Ovary (tissue), 9 donors: ENCODE data around the gene APBA2. TPM values are rescaled to one million over a fixed set of nuclear protein-coding genes. Genes with fewer than 3 reads are reported as not detected.

Source experiments
- DNase-seq, 5 donors: peaks; one replicate each; pipeline ENCODE4 v3.0.0-alpha.2; 2019 to 2020
- H3K27ac ChIP-seq, 2 donors: fragments of 200-600 bp; one replicate each; pipeline versions ENCODE4 v1.5.1 to v1.8.0; 2019 to 2022
- H3K27me3 ChIP-seq: fragments of 200-600 bp; one replicate; pipeline ENCODE4 v1.8.0; 2022
- H3K36me3 ChIP-seq: fragments of 200-600 bp; sonication (generic); one replicate; pipeline ENCODE4 v1.5.1; 2019
- H3K4me1 ChIP-seq: one replicate; pipeline ENCODE4 v1.8.1; 2013; ENCODE audit warnings: mild to moderate bottlenecking, moderate library complexity; ENCODE audit not compliant: insufficient read depth
- H3K4me3 ChIP-seq: fragments of 200-600 bp; sonication (generic); one replicate; pipeline ENCODE4 v1.5.1; 2017
- H3K9me3 ChIP-seq, 2 donors: fragments of 200-600 bp in 1 of 2; sonication (generic) in 1 of 2; one replicate each; pipeline versions ENCODE4 v1.5.1 to v1.8.1; 2013 to 2019; ENCODE audit warnings: mild to moderate bottlenecking in 1 of 2, moderate library complexity in 1 of 2
- CTCF ChIP-seq, 3 donors: fragments of 450-650 bp in 2 of 3; fragments of 200-600 bp in 1 of 3; IDR thresholded peaks; one replicate each; pipeline versions ENCODE4 v1.5.1 to v1.8.0; 2016 to 2022; ENCODE audit warnings: antibody characterized with exemption in 3 of 3, mild to moderate bottlenecking in 1 of 3
- EP300 ChIP-seq: sonication (generic); formaldehyde crosslinking; IDR thresholded peaks from one replicate; pipeline ENCODE4 v1.6.1; 2017; ENCODE audit warnings: antibody characterized with exemption
- POLR2A ChIP-seq: fragments of 450-650 bp; IDR thresholded peaks from one replicate; pipeline ENCODE4 v1.6.1; 2017; ENCODE audit warnings: antibody characterized with exemption, mild to moderate bottlenecking, moderate library complexity
- WGBS, 3 donors: extraction: QIAGEN DNeasy Blood & Tissue Kit in 1 of 3; methylation state at CpG; one replicate each; pipeline versions ENCODE4 v1.1.5 to v1.1.7; 2013 to 2017; 5-methylcytosine and 5-hydroxymethylcytosine counted together
- intact Hi-C, 4 donors: fragments of 100-400 bp; cut with DNase I; formaldehyde crosslinking; loops; one replicate each; pipeline versions ENCODE4 v1.11.0 to v1.15.1; 2022 to 2023
- polyA plus RNA-seq, 2 donors: library from polyadenylated mRNA; stranded (reverse); fragments of 200-250 nt in 1 of 2; fragments of 350-450 nt in 1 of 2; fragmentation: Illumina TruSeq in 1 of 2; extraction: RNeasy Lipid Tissue Mini Kit (QIAGEN cat#74804) in 1 of 2; gene quantifications; one replicate each; pipeline ENCODE4 v1.2.3, GENCODE V29; 2013 to 2014
- total RNA-seq, 7 donors: library from RNA; depleted of rRNA in 2 of 7; stranded (reverse); fragments of >200 nt in 2 of 7; fragmentation: NEBNext Ultra II Directional in 3 of 7; extraction: Animal tissue kit (Norgen Biotek cat#: 25700) in 3 of 7; gene quantifications; one replicate each; pipeline versions ENCODE4 v1.1.0 to v1.2.4, GENCODE V29; 2016 to 2023
- donor health status: DM: no; HTN: no; CAD: no; lungs with moderate emphysema.
- donor health status: DM: no; HTN: no; CAD: no.
- donor health status: Bipolar disorder and iron deficiency.
- donor health status: DM: yes; HTN: yes; CAD: no.
- donor health status: DM: no; HTN: no; CAD: no.
- donor health status: DM: yes; HTN: yes; CAD: no.

Gene APBA2
- total and polyA plus RNA-seq, 9 donors = 0.53 to 3.1 (median 1.4) TPM

- H3K27ac ChIP-seq = no peak overlapping the region
- H3K27me3 ChIP-seq = no peaks in the 10 kb centered on the region
- no peaks in the 10 kb centered on the region for H3K36me3 ChIP-seq
- TF ChIP-seq POLR2A = no peak
- no peak for TF ChIP-seq CTCF (IDR thresholded peaks at IDR 0.05)
- TF ChIP-seq EP300 = no peak
- intact Hi-C loops = no loop called here
- H3K4me1 ChIP-seq = no peaks in the 10 kb centered on the region
- 93 to 94% (median 93%) methylated on average over 10 of the region's 10 CpGs for WGBS, 3 donors
- no peak overlapping the region for H3K4me3 ChIP-seq
- no peak for DNase-seq
- H3K9me3 ChIP-seq = no peaks in the 10 kb centered on the region
Observed at GRCh38 chr15:29081781-29082180, 196.0 kb downstream of the APBA2 start.

- DNase-seq = no peak
- Histone ChIP-seq H3K4me3 (no peak overlapping the region), H3K27me3 (no peaks in the 10 kb centered on the region), H3K36me3 (no peaks in the 10 kb centered on the region), H3K4me1 (no peaks in the 10 kb centered on the region), H3K9me3 (no peaks in the 10 kb centered on the region), H3K27ac (no peak overlapping the region)
- 94 to 98% (median 97%) methylated on average over 4 of the region's 4 CpGs for WGBS, 3 donors
- no peak for TF ChIP-seq POLR2A
- no peak for TF ChIP-seq EP300
- no peak for TF ChIP-seq CTCF (IDR thresholded peaks at IDR 0.05)
- intact Hi-C loops = no loop called here
Observed at GRCh38 chr15:29083161-29083560, 197.4 kb downstream of the APBA2 start.

GRCh38 chr15:29083858-29084257 lies 198.1 kb downstream of the APBA2 start:
- H3K27me3 ChIP-seq = no peaks in the 10 kb centered on the region
- no peak overlapping the region for H3K27ac ChIP-seq
- intact Hi-C loops = no loop called here
- WGBS, 3 donors = 91 to 93% (median 92%) methylated on average over 2 of the region's 2 CpGs
- H3K4me1 ChIP-seq = no peaks in the 10 kb centered on the region
- H3K9me3 ChIP-seq = no peaks in the 10 kb centered on the region
- no peak for DNase-seq
- no peaks in the 10 kb centered on the region for H3K36me3 ChIP-seq
- TF ChIP-seq EP300 (no peak), CTCF (IDR thresholded peaks at IDR 0.05) (no peak), POLR2A (no peak)
- H3K4me3 ChIP-seq = no peak overlapping the region

GRCh38 chr15:29086001-29086400 lies 200.2 kb downstream of the APBA2 start:
- Histone ChIP-seq H3K9me3 (no peaks in the 10 kb centered on the region), H3K36me3 (no peaks in the 10 kb centered on the region), H3K4me3 (no peak overlapping the region), H3K27me3 (no peaks in the 10 kb centered on the region), H3K4me1 (no peaks in the 10 kb centered on the region), H3K27ac (no peak overlapping the region)
- no peak for DNase-seq
- no peak for TF ChIP-seq EP300
- no peak for TF ChIP-seq CTCF (IDR thresholded peaks at IDR 0.05)
- TF ChIP-seq POLR2A = no peak
- intact Hi-C loops = no loop called here
- WGBS, 3 donors = 50 to 65% (median 61%) methylated on average over 5 of the region's 5 CpGs

- 79 to 86% (median 83%) methylated on average over 2 of the region's 2 CpGs for WGBS, 3 donors
- no peaks in the 10 kb centered on the region for H3K27me3 ChIP-seq
- intact Hi-C loops = no loop called here
- no peak overlapping the region for H3K27ac ChIP-seq
- H3K4me3 ChIP-seq = no peak overlapping the region
- no peaks in the 10 kb centered on the region for H3K4me1 ChIP-seq
- H3K9me3 ChIP-seq = no peaks in the 10 kb centered on the region
- DNase-seq = no peak
- TF ChIP-seq CTCF (IDR thresholded peaks at IDR 0.05) (no peak), POLR2A (no peak), EP300 (no peak)
- H3K36me3 ChIP-seq = no peaks in the 10 kb centered on the region
Observed at GRCh38 chr15:29086891-29087290, 201.1 kb downstream of the APBA2 start.
